Retinal pigment epithelial cell (primary cell): ENCODE measurements around the gene PRKAR1A.
"Not testable (repeated sequence)": the region's sequence is repeated elsewhere in the genome, so short reads cannot be mapped to it uniquely, and the experiment has no call there.

ENCODE experiments used
- DNase-seq: peaks from one replicate; pipeline ENCODE4 v3.0.0-alpha.2; 2010; ENCODE audit warnings: low read depth
- H3K4me3 ChIP-seq: 2 replicates; pipeline ENCODE4 v1.5.1; 2011; ENCODE audit warnings: mild to moderate bottlenecking, low read length, control low read depth, moderate library complexity
- CTCF ChIP-seq: conservative IDR thresholded peaks from 2 replicates; pipeline ENCODE4 v1.5.1; 2011; ENCODE audit warnings: low read depth, low read length, control low read depth, inconsistent platforms

PRKAR1A gene

GRCh38 chr17:68484458-68484857, 27.8 kb upstream of the PRKAR1A start:
- no peak for TF ChIP-seq CTCF
- H3K4me3 ChIP-seq: no peak overlapping the region
- DNase-seq: no peak

GRCh38 chr17:68489919-68490318, 22.3 kb upstream of the PRKAR1A start:
- TF ChIP-seq CTCF: no peak
- no peak for DNase-seq
- no peak overlapping the region for H3K4me3 ChIP-seq

GRCh38 chr17:68491381-68492231, 20.6 kb upstream of the PRKAR1A start:
- no peak for TF ChIP-seq CTCF
- no peak overlapping the region for H3K4me3 ChIP-seq
- no peak for DNase-seq

- DNase-seq, H3K4me3 ChIP-seq: not testable (repeated sequence)
These were observed 19.7 kb upstream of the PRKAR1A start for GRCh38 chr17:68492394-68493054.

GRCh38 chr17:68495081-68495480, 17.1 kb upstream of the PRKAR1A start:
- DNase-seq: no peak
- no peak for TF ChIP-seq CTCF
- no peak overlapping the region for H3K4me3 ChIP-seq

- no peak for TF ChIP-seq CTCF
- H3K4me3 ChIP-seq: no peak overlapping the region
- no peak for DNase-seq
These were observed 14.3 kb upstream of the PRKAR1A start for GRCh38 chr17:68497885-68498319.

- TF ChIP-seq CTCF: no peak
- no peak overlapping the region for H3K4me3 ChIP-seq
- DNase-seq: no peak
These were observed 13.5 kb upstream of the PRKAR1A start for GRCh38 chr17:68498479-68499326.
